ENCODE measurements around the gene C5orf46.

The C5orf46 gene

GRCh38 chr5:147842869-147843268 is 63.5 kb downstream of the C5orf46 start:
- Histone ChIP-seq H3K36me3 (ENCODE audit: insufficient read depth, low read length) (no peaks in the 10 kb centered on the region), H2AFZ (ENCODE audit: low read depth, low read length) (no peak overlapping the region), H3K4me2 (ENCODE audit: insufficient read depth, low read length) (no peak overlapping the region), H3K79me2 (ENCODE audit: insufficient read depth, low read length) (no peaks in the 10 kb centered on the region), H3K9me3 (ENCODE audit: insufficient read depth, low read length, severe bottlenecking) (no peaks in the 10 kb centered on the region), H3K27me3 (ENCODE audit: insufficient read depth, low read length, poor library complexity) (no peaks in the 10 kb centered on the region), H3K4me3 (ENCODE audit: low read depth in 1 of 2, low read length in 2 of 2) (no peak overlapping the region), H3K27ac (ENCODE audit: low read length) (no peak overlapping the region), H4K20me1 (ENCODE audit: insufficient read depth, low read length) (no peaks in the 10 kb centered on the region), H3K4me1 (ENCODE audit: insufficient read depth, low read length) (no peaks in the 10 kb centered on the region), H3K9ac (ENCODE audit: low read depth, low read length) (no peak overlapping the region)
- no peak for TF ChIP-seq EZH2 (IDR thresholded peaks at IDR 0.05; ENCODE audit: borderline replicate concordance, low read depth, low read length, severe bottlenecking)
- TF ChIP-seq CTCF (IDR thresholded peaks at IDR 0.05; ENCODE audit: borderline replicate concordance, extremely low read depth, low read length, poor library complexity, severe bottlenecking): no peak
- ATAC-seq (ENCODE audit: insufficient read depth, low read depth): no peak
- DNase-seq: no peak
